Stimulated activated CD8-positive, alpha-beta memory T cell treated with anti-CD3 and anti-CD28 coated beads, Interleukin-12 subunit alpha, Interleukin-12 subunit beta, amount 100 ng/mL, for 4 hours (primary cell): ENCODE measurements around the gene CAV2.

Experiments
- DNase-seq: peaks from one replicate; pipeline ENCODE4 v3.0.0-alpha.2; 2020; ENCODE audit warnings: low read depth

Gene CAV2

GRCh38 chr7:116524609-116525297 lies 25.2 kb downstream of the CAV2 start, which contains the start of gene CAV1:
Gene CAV1 (plus strand): TSS chr7:116525036. CDS start chr7:116525063, 27 bp downstream.
- DNase-seq: peak; percentile 19

- peak; percentile 4 for DNase-seq
Measured at GRCh38 chr7:116525298-116525912, 25.9 kb downstream of the CAV2 start.

DNA sequence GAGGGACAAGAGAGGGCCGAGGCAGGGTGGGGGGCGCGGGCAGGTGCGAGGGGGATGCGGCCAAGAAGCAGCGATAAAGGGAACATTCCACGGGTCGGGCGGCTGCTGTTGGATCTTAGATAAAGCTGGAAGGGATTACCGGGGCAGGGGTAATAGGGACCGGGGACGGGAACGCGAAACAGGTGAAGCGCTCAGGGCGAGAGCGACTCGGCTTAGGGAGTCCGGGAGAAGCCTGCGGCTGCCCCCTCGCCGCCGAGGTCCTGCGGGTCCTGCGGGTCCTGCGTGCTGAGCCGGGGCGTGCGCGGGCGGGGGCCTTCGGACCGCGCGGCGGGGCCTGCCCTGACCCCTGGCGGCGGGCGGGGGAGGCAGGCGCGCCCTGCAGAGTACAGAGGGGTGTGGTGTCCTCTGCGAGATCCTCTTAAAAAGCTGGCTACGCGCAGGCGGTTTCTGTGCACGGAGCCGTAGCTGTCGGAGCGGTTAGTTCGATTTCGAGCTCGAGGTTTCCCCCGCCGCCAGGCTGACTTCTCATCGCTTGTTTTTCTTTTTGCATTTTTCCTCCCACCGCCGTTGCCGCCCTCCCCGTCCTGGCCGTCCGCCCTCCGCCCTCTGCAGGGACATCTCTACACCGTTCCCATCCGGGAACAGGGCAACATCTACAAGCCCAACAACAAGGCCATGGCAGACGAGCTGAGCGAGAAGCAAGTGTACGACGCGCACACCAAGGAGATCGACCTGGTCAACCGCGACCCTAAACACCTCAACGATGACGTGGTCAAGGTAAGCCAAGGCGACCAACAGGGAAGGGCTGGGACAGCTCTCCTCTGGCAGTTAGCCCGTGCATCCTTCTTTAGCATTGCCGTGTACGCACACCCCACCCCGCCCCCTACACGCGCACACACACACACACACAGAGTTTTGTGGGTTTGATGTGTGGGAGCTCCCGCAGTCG lies 26.6 kb downstream of the CAV2 start:
- DNase-seq: peak; percentile 39

GRCh38 chr7:116526897-116527296 lies 27.4 kb downstream of the CAV2 start:
- no peak for DNase-seq

DNA sequence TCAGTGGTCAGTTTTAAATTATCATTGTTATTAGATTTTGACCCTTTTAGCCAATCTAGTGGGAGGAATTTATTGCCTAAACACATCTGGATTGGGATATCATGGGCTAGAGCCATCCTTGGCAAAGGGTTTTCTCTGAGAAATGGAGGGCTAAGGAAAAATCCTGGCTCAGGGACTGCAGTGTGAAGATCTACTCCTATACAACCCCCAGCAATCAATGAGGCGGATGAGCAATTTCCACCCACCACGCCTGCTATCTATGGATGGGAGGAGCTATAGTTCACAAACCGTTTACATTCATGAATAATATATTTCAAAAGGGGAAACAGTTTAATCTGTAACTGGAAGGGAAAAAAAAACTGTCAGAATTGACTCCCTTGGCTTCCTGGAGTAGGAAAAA lies 28.0 kb downstream of the CAV2 start:
- DNase-seq: no peak

DNA sequence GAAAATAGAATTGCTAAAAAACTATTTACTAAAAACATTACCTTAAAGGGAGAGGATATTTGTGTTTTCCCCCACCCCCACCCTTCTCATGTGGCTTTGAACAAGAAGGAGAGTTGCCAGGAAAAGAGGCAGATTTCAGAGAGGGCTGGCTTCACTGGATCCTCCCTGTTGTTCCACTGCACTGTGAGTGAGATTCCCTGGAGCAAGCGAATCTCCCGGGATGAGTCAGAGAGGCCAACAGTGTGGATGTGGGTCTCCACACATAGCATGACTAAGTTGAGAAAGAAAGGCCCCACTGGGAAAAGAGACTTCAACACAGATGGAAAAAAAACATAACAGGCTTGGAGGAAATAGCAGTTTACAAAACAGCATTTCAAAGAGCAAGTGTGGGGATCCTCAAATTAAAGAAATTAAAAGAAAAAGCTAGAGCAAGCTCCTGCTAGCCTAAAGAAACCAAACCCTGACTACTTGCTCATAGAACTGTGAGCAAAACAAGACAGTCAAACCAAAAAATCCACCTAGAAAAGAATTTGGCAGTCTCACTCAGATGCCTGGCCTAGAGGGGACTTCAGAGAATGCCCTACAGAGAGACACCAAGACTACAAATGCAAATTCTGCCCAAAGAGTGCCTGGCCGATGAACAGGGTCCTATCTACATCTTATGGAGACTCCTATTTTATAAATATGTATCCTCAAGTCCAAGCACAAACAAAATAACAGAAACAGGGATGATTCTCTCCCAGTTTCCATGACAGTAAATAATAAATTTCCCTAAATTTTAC lies 28.7 kb downstream of the CAV2 start:
- no peak for DNase-seq

GRCh38 chr7:116529250-116529649 lies 29.7 kb downstream of the CAV2 start:
- no peak for DNase-seq

GRCh38 chr7:116530107-116530820 lies 30.7 kb downstream of the CAV2 start:
- no peak for DNase-seq

- DNase-seq: no peak
Measured at GRCh38 chr7:116532102-116532688, 32.7 kb downstream of the CAV2 start.

DNA sequence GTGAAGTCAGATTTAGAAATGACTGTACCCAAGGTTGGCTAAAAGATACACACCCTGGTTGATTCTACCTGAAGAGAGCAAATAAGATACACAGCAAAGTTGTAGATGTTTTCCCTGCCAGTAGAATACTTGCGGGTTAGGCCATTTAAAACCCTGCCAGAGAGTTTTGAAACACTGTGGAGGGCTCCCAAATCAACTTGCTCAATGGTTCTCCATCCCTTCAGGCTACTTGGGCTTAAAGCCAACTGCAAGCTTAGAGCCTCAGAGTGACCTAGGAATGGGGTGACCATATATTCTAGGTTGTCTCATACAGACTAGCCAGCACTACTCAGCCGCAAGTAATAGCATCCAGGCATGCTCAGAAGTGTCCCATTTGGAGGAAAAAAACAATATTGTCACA lies 35.3 kb downstream of the CAV2 start:
- no peak for DNase-seq

DNA sequence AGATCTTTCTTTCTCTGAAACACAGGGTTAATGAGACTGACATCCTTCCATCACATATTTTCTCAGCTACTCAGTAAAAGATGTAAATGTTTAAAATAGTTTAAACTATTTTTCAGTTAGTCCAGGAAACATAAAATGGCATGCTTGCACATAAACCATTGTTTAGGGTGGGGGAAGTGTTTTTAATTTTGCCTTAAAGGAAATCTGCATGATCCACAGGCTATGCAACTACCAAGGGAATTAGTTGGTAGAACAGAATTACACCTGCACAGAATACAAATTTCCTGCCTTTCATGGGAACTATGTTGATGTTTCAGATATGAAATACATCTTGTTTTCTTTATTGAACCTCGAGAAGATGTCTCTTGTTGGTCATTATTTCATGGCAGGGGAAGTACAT lies 35.9 kb downstream of the CAV2 start:
- DNase-seq: no peak

DNA sequence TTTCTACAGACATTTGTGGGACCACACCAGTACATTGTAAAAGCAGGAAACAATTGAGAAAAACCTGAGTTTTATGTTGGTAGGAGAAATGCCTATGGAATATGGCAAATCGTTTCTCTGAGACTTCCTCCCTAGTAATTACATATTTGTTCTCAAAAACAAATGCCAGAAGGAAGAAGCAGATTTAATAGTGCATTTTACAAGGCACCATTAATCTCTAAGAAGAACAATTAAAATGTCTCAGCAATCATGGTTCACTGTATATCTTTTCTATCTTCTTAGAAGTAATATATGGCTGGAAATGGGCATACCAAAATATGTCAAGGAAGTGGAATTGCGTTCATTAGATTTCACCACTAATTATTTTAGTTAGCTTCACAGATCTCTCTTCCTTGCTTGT lies 38.6 kb downstream of the CAV2 start:
- DNase-seq: no peak

DNA sequence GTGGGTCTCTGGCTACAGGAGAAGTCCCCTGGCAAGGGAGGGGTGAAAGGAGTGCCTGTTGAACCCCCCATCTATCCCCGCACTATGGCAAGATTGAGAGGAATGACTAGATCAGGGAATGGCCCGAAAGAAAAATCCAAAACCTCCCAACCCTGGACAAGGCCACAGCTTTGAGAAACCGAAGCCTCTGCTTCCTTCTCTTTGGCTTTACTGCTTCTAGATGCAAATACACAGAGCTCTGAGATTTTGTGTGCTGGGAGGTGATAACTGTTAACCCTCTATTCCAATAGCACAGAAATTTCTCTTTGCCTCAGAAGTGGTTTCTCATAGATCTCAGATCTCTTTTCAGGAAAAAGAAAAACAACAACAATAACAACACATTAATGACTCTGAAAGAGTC lies 40.3 kb downstream of the CAV2 start:
- DNase-seq: no peak

DNA sequence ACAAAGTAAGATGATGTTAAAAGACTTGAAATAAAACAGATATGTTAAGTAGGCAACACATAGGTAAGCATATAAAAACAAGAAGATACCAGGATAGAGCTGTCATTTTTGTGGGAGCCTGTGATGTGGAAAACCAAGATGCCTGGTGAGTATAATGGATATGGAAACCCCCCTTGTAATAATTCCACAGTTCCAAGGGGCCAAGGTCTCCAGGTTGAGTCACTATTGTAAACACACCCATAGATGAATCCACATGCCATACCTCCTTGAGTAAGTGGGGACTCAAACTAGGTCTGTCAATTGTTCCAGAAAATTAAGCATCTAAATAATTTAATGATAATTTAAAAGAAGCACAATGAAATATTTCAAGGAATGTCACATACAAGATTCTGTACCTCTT lies 41.2 kb downstream of the CAV2 start:
- DNase-seq: no peak

DNA sequence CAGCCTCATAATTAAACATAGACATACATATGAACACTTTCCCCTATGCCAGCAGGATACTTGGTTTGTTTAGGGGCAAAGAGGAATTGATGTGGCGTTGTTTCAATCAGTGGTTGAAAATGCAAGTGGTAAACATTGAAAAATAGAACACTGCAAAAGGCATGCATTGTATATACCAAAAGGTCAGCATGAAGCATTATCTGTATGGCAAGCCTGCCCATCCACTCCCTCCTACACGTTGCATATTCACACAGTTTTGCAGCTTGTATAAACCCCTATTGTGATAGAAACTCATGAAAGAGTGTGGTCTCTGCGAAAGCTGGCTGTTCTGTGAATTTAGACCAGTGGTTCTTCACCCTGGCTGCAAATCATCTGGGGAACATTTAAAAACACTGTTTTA lies 42.4 kb downstream of the CAV2 start:
- DNase-seq: no peak

GRCh38 chr7:116542618-116543017 lies 43.1 kb downstream of the CAV2 start:
- DNase-seq: no peak

DNA sequence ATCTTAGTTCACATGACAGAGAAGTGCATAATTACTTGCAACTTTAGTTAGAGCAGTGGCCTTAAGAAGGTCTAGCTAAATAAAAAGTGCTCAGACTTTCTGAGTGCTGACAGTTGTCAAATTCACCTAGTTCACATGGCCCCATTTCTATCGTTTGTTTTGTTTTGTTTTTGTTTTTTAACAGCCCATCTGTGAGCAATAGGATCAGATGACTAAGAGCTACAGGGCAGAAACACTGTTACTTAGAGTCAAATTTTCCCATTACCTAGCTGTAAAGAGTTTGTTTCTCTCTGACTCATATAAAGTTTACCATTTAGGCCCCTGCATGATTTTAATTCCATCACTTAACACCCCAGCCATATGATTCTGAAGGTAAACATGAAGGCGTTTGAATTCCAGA lies 44.1 kb downstream of the CAV2 start:
- DNase-seq: no peak

DNA sequence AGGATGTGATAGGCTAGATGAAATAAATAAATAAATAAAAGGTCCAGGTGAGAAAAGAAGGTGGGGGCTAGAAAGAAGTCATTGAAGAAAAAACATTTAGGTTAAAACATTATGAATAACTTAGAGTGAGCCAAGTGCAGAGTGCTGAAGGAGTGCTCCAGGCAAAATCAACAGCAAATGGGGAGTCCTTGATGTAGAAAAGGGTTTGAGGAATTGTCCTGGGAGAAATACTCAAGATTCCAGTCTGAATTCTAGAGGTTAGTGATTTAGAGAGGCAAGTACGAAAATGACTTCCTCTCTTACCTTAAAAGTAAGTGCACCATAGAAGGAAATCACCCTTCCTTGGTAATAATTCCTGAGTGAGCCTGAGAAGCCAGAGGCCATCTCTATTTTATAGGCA lies 44.9 kb downstream of the CAV2 start:
- no peak for DNase-seq

GRCh38 chr7:116545411-116545993 lies 46.0 kb downstream of the CAV2 start:
- DNase-seq: no peak

DNA sequence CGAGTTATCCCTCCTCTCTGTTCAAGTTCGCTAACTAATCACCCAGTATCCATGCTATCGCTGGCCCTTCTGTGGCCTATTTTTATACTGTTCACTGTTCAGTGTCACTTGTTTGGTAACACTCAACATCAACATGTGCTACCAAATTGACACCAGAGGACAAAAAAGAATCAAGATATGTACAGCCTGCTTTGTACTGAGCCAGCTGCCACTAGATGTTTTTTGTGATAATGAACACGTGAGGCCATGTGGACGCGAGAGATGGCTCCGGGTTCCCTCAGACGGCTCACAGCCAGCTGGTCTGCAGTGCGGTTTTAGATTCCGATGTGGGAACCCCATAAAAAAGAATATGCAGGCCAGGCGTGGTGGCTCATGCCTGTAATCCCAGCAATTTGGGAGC lies 46.5 kb downstream of the CAV2 start:
- DNase-seq: no peak

DNA sequence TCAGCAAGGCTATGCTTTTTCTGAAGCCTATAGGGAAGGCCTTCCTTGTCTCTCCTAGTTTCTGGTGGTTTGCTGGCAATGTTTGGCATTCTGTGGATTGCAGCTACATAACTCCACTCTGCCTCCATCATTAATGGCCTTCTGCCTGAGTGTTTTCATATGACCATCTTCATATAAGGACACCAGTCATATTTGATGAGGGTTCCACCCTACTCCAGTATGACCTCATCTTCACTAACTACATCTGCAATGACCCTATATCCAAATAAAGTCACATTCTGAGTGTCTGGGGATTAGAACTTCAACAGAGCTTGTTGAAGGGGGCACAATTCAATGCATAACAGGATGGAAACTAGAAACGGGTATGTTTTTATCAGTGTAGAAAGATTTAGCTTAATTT lies 47.4 kb downstream of the CAV2 start:
- no peak for DNase-seq
